Hepatocyte (in vitro differentiated cells): ENCODE results near the gene SMAD1. TPM values are rescaled to one million over a fixed set of nuclear protein-coding genes. Genes with fewer than 3 reads are reported as not detected.

Experiments used
- DNase-seq: peaks from one replicate; pipeline ENCODE4 v3.0.0-alpha.2; 2016; ENCODE audit warnings: low spot score
- H2AFZ ChIP-seq: fragments of 200-600 bp; sonication (generic); 2 replicates; pipeline ENCODE4 v1.6.0; 2016; ENCODE audit warnings: antibody characterized with exemption, mild to moderate bottlenecking
- H3K27ac ChIP-seq: fragments of 200-600 bp; sonication (generic); 2 replicates; pipeline ENCODE4 v1.5.1; 2016; ENCODE audit warnings: mild to moderate bottlenecking
- H3K27me3 ChIP-seq: fragments of 200-600 bp; sonication (generic); 2 replicates; pipeline ENCODE4 v1.6.1; 2016
- H3K36me3 ChIP-seq: fragments of 200-600 bp; sonication (generic); replicated peaks from 2 replicates; pipeline ENCODE4 v1.5.1; 2016; ENCODE audit warnings: low read depth; ENCODE audit not compliant: insufficient read depth
- H3K4me1 ChIP-seq: fragments of 200-600 bp; sonication (generic); 2 replicates; pipeline ENCODE4 v1.5.1; 2016; ENCODE audit warnings: mild to moderate bottlenecking, moderate library complexity; ENCODE audit not compliant: insufficient read depth
- H3K4me2 ChIP-seq: fragments of 200-600 bp; sonication (generic); 2 replicates; pipeline ENCODE4 v1.6.0; 2016
- H3K4me3 ChIP-seq: fragments of 200-600 bp; sonication (generic); 2 replicates; pipeline ENCODE4 v1.5.1; 2016; ENCODE audit warnings: mild to moderate bottlenecking
- H3K79me2 ChIP-seq: fragments of 200-600 bp; sonication (generic); 2 replicates; pipeline ENCODE4 v1.6.0; 2017; ENCODE audit warnings: mild to moderate bottlenecking
- H3K9me2 ChIP-seq: fragments of 200-600 bp; sonication (generic); replicated peaks from 2 replicates; pipeline ENCODE4 v1.6.0; 2017; ENCODE audit warnings: mild to moderate bottlenecking; ENCODE audit not compliant: insufficient read depth
- H3K9me3 ChIP-seq: fragments of 200-600 bp; sonication (generic); 2 replicates; pipeline ENCODE4 v1.5.1; 2016; ENCODE audit warnings: low read depth, mild to moderate bottlenecking
- H4K20me1 ChIP-seq: fragments of 200-600 bp; sonication (generic); 2 replicates; pipeline ENCODE4 v1.6.0; 2016; ENCODE audit warnings: mild to moderate bottlenecking; ENCODE audit not compliant: insufficient read depth, poor library complexity, severe bottlenecking
- EZH2 ChIP-seq: fragments of 200-600 bp; sonication (generic); IDR thresholded peaks from 2 replicates; pipeline ENCODE4 v1.6.1; 2016; ENCODE audit warnings: antibody characterized with exemption, mild to moderate bottlenecking, borderline replicate concordance
- EZH2phosphoT487 ChIP-seq: fragments of 200-600 bp; sonication (generic); IDR thresholded peaks from one replicate; pipeline ENCODE4 v1.6.1; 2018; ENCODE audit warnings: antibody characterized with exemption, mild to moderate bottlenecking, low read depth, moderate library complexity; ENCODE audit not compliant: unreplicated experiment, severe bottlenecking
- WGBS: methylation state at CpG from one replicate; pipeline ENCODE4 v1.1.6; 2016; ENCODE audit warnings: low lambda C conversion rate; ENCODE audit errors: missing lambda C conversion rate; 5-methylcytosine and 5-hydroxymethylcytosine counted together
- polyA plus RNA-seq: library from polyadenylated mRNA; unstranded; fragments of >200 nt; fragmentation: Nextera tagmentation; extraction: Ambion mirVana; gene quantifications from 2 replicates; pipeline ENCODE4 v1.2.1, GENCODE V29; 2016
- total RNA-seq: library from RNA; depleted of rRNA; stranded (reverse); fragments of >200 nt; gene quantifications from 2 replicates; pipeline ENCODE4 v1.2.3, GENCODE V29; 2014
- TF ChIP-seq, protein P1 (sequence below): fragments of 200-600 bp; sonication (generic); IDR thresholded peaks from 2 replicates; pipeline ENCODE4 v1.5.1; 2016; ENCODE audit warnings: antibody characterized with exemption, mild to moderate bottlenecking; ENCODE audit not compliant: poor library complexity

SMAD1 gene
- total and polyA plus RNA-seq, 2 experiments from 2014 or later = 18.1 to 24.1 TPM

DNA sequence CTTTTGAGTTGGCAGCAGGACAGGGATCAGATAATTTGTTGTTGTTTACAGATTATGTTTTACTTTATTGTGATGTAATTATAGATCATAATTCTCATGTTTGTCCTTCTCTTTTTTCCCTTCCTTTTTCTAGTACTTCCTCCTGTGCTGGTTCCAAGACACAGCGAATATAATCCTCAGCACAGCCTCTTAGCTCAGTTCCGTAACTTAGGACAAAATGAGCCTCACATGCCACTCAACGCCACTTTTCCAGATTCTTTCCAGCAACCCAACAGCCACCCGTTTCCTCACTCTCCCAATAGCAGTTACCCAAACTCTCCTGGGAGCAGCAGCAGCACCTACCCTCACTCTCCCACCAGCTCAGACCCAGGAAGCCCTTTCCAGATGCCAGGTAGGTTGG lies 58.0 kb downstream of the SMAD1 start:
- Histone ChIP-seq H2AFZ (no peak overlapping the region), H3K4me1 (peaks cover 2% of the 10 kb centered on the region), H3K79me2 (peaks cover 8% of the 10 kb centered on the region), H4K20me1 (no peaks in the 10 kb centered on the region), H3K9me2 (no peaks in the 10 kb centered on the region), H3K27me3 (no peaks in the 10 kb centered on the region), H3K36me3 (no peaks in the 10 kb centered on the region), H3K9me3 (no peaks in the 10 kb centered on the region), H3K4me3 (no peak overlapping the region), H3K4me2 (no peak overlapping the region), H3K27ac (no peak overlapping the region)
- DNase-seq = no peak
- TF ChIP-seq, protein P1, sequence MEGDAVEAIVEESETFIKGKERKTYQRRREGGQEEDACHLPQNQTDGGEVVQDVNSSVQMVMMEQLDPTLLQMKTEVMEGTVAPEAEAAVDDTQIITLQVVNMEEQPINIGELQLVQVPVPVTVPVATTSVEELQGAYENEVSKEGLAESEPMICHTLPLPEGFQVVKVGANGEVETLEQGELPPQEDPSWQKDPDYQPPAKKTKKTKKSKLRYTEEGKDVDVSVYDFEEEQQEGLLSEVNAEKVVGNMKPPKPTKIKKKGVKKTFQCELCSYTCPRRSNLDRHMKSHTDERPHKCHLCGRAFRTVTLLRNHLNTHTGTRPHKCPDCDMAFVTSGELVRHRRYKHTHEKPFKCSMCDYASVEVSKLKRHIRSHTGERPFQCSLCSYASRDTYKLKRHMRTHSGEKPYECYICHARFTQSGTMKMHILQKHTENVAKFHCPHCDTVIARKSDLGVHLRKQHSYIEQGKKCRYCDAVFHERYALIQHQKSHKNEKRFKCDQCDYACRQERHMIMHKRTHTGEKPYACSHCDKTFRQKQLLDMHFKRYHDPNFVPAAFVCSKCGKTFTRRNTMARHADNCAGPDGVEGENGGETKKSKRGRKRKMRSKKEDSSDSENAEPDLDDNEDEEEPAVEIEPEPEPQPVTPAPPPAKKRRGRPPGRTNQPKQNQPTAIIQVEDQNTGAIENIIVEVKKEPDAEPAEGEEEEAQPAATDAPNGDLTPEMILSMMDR = no peak
- TF ChIP-seq EZH2phosphoT487 = no peak
- no peak for TF ChIP-seq EZH2
- WGBS = 90% methylated on average over 4 of the region's 4 CpGs

DNA sequence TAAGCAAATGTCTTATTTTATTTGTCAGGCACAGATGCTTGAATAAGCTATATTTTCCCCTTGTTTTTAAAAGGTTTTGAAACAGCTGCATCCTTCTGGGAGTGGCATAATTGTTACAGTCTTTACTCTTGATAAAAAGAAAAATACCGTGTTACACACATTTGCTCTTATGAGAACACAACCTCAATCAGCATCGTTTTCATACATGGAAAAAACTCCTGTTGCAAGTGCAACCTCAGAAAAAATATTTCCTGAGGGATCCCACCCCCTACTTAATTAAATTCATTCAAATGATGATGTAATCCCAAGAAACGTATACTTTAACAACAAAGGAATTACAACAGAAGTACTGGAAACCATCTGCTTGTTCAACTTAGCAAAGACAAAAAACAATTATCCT lies 58.6 kb downstream of the SMAD1 start:
- 60% methylated on average over 3 of the region's 3 CpGs for WGBS
- Histone ChIP-seq H3K4me1 (peaks cover 5% of the 10 kb centered on the region), H3K4me3 (no peak overlapping the region), H3K36me3 (no peaks in the 10 kb centered on the region), H3K4me2 (no peak overlapping the region), H4K20me1 (no peaks in the 10 kb centered on the region), H3K27ac (no peak overlapping the region), H3K27me3 (no peaks in the 10 kb centered on the region), H2AFZ (no peak overlapping the region), H3K9me2 (no peaks in the 10 kb centered on the region), H3K79me2 (peaks cover 8% of the 10 kb centered on the region), H3K9me3 (no peaks in the 10 kb centered on the region)
- TF ChIP-seq, protein P1 = no peak
- no peak for TF ChIP-seq EZH2phosphoT487
- no peak for TF ChIP-seq EZH2
- no peak for DNase-seq

DNA sequence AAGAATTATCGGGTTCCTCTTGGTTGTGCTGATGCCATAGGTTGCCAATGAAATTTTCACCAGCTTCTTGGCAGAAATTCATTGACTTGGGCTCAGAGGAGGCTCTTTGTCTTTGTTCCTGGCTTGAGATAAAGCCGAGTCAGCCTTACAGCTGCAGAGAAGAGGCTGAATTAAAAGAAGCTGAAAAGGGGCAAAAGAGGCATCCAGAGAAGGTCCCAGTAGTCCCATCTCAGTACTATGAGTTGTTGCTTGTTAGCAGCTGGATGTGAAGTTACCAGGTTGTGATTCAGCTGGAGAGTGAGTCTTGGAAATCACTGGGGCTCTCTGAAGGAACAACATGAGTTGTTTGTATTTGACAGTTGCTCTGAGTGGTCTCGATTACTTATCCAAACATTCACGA lies 59.7 kb downstream of the SMAD1 start:
- no peak for TF ChIP-seq EZH2
- TF ChIP-seq EZH2phosphoT487 = no peak
- TF ChIP-seq, protein P1 = no peak
- no peak overlapping the region for H2AFZ ChIP-seq
- no peak for DNase-seq
- H3K9me3 ChIP-seq = no peaks in the 10 kb centered on the region
- no peaks in the 10 kb centered on the region for H4K20me1 ChIP-seq
- H3K4me1 ChIP-seq = peaks cover 14% of the 10 kb centered on the region
- H3K4me3 ChIP-seq = no peak overlapping the region
- no peak overlapping the region for H3K4me2 ChIP-seq
- peaks cover 3% of the 10 kb centered on the region for H3K79me2 ChIP-seq
- 71% methylated on average over 4 of the region's 4 CpGs for WGBS
- H3K27me3 ChIP-seq = no peaks in the 10 kb centered on the region
- peak overlapping the region; percentile 42 for H3K27ac ChIP-seq
- no peaks in the 10 kb centered on the region for H3K36me3 ChIP-seq
- no peaks in the 10 kb centered on the region for H3K9me2 ChIP-seq

DNA sequence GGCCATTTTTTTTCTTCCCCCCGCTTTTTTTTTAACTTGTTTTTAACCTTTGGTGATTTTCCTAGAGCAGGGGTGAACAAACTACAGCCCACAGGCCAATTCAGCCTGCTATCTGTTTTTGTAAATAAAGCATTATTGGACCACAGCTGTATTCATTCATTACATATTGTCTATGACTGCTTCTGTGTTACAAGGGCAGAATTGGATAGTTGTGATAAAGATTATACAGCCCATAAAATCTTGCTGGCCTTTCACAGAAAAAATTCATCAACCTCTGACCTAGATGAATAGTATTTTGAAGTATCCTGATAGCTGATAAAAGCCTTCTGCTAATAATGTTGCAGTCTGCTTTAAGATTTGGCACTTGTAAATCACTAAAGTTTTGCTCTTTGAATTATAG lies 63.4 kb downstream of the SMAD1 start:
- no peaks in the 10 kb centered on the region for H4K20me1 ChIP-seq
- H3K27ac ChIP-seq = peak overlapping the region; percentile 64
- no peaks in the 10 kb centered on the region for H3K27me3 ChIP-seq
- no peak overlapping the region for H2AFZ ChIP-seq
- TF ChIP-seq EZH2phosphoT487 (no peak), EZH2 (no peak)
- TF ChIP-seq, protein P1 = no peak
- H3K4me3 ChIP-seq = no peak overlapping the region
- no peaks in the 10 kb centered on the region for H3K9me3 ChIP-seq
- DNase-seq = no peak
- H3K4me1 ChIP-seq = peaks cover 18% of the 10 kb centered on the region
- H3K36me3 ChIP-seq = no peaks in the 10 kb centered on the region
- no peaks in the 10 kb centered on the region for H3K79me2 ChIP-seq
- H3K4me2 ChIP-seq = no peak overlapping the region
- WGBS = 63% methylated on average over 1 of the region's 1 CpG
- no peaks in the 10 kb centered on the region for H3K9me2 ChIP-seq
